ENCODE results near the gene SRP54.

SRP54 gene

GRCh38 chr14:34964977-34965764 lies 17.6 kb upstream of the SRP54 start:
- H3K36me3 ChIP-seq (ENCODE audit: control insufficient read depth in 2 of 2, insufficient read depth in 1 of 2, low read length in 2 of 2): peaks cover 4 to 31% of the 10 kb centered on the region in 2 experiments; a peak in 2 of 3 replicates
- no peaks in the 10 kb centered on the region for H3K9me3 ChIP-seq (ENCODE audit: control insufficient read depth, insufficient read depth, low read depth, low read length)
- no peak overlapping the region for H3K4me3 ChIP-seq (ENCODE audit: low read depth, low read length)
- no peaks in the 10 kb centered on the region for H3K4me1 ChIP-seq (ENCODE audit: control insufficient read depth, insufficient read depth, low read length)
- H3K27ac ChIP-seq (ENCODE audit: extremely low read depth, low read depth, low read length): no peak overlapping the region
- no peak for TF ChIP-seq YY2 (tag by site-specific recombination; IDR thresholded peaks at IDR 0.05)
- CTCF ChIA-PET: no interaction called here
- POLR2A ChIA-PET: no interaction called here

- no peak overlapping the region for H3K27ac ChIP-seq (ENCODE audit: extremely low read depth, low read depth, low read length)
- H3K9me3 ChIP-seq (ENCODE audit: control insufficient read depth, insufficient read depth, low read depth, low read length): no peaks in the 10 kb centered on the region
- ChIA-PET CTCF (interaction anchor here (1.0 kb wide), 1 partner anchor 15 kb away, joined by 3 read pairs; no protein-coding TSS in a partner anchor), POLR2A (no interaction called here)
- peaks cover 4 to 31% of the 10 kb centered on the region in 2 experiments; a peak in 2 of 3 replicates for H3K36me3 ChIP-seq (ENCODE audit: control insufficient read depth in 2 of 2, insufficient read depth in 1 of 2, low read length in 2 of 2)
- H3K4me3 ChIP-seq (ENCODE audit: low read depth, low read length): no peak overlapping the region
- no peaks in the 10 kb centered on the region for H3K4me1 ChIP-seq (ENCODE audit: control insufficient read depth, insufficient read depth, low read length)
- no peak for TF ChIP-seq PRDM10 (tag by site-specific recombination; IDR thresholded peaks at IDR 0.05)
- TF ChIP-seq REST (tag by site-specific recombination; IDR thresholded peaks at IDR 0.05): no peak
- TF ChIP-seq ZNF302 (tag by site-specific recombination; IDR thresholded peaks at IDR 0.05; ENCODE audit: low read depth): no peak
- no peak for TF ChIP-seq ZBTB44 (tag by site-specific recombination; IDR thresholded peaks at IDR 0.05)
- no peak for TF ChIP-seq ZNF449 (tag by site-specific recombination; IDR thresholded peaks at IDR 0.05)
- TF ChIP-seq ZNF311 (tag by site-specific recombination; IDR thresholded peaks at IDR 0.05; ENCODE audit: borderline replicate concordance): no peak
- TF ChIP-seq ZNF366 (tag by site-specific recombination; conservative IDR thresholded peaks at IDR 0.05): no peak
- no peak for TF ChIP-seq ZNF26 (tag by site-specific recombination; IDR thresholded peaks at IDR 0.05)
- TF ChIP-seq INSM2 (tag by site-specific recombination; IDR thresholded peaks at IDR 0.05): no peak
- TF ChIP-seq ZNF645 (tag by site-specific recombination; IDR thresholded peaks at IDR 0.05): no peak
- no peak for TF ChIP-seq ZNF488 (tag by site-specific recombination; IDR thresholded peaks at IDR 0.05)
- TF ChIP-seq ZNF398 (tag by site-specific recombination; IDR thresholded peaks at IDR 0.05): no peak
These were observed 16.9 kb upstream of the SRP54 start for GRCh38 chr14:34965912-34966311.
